CMK (cell line): ENCODE results near the gene KRTAP5-10.
"Not testable (repeated sequence)": the region's sequence is repeated elsewhere in the genome, so short reads cannot be mapped to it uniquely, and the experiment has no call there.

ENCODE experiments used
- DNase-seq: peaks from one replicate; pipeline ENCODE4 v3.0.0-alpha.2; 2010; ENCODE audit warnings: low read depth

Gene KRTAP5-10, protein sequence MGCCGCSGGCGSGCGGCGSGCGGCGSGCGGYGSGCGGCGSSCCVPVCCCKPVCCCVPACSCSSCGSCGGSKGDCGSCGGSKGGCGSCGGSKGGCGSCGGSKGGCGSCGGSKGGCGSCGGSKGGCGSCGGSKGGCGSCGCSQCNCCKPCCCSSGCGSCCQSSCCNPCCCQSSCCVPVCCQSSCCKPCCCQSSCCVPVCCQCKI

DNA sequence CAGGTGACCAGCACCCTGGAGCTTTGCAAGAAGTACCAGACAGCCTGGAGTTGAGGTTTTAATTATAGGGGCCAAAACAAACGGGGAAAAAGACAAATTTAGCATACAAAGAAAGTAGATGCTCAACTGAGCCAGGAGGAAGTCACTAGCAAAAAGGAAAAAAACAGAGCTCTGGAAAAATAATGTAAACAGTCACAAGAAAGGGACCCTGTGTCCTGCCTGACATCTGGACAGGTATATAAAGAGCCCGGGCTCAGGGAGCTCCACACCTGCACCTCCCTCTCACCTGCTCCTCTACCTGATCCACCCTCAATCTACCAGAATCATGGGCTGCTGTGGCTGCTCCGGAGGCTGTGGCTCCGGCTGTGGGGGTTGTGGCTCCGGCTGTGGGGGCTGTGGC is at the start of gene KRTAP5-10:
Gene KRTAP5-10 (plus strand): TSS at position 301 of the 400 bp plus-strand sequence. CDS start 25 bp downstream, at position 326.
- DNase-seq: no peak

DNA sequence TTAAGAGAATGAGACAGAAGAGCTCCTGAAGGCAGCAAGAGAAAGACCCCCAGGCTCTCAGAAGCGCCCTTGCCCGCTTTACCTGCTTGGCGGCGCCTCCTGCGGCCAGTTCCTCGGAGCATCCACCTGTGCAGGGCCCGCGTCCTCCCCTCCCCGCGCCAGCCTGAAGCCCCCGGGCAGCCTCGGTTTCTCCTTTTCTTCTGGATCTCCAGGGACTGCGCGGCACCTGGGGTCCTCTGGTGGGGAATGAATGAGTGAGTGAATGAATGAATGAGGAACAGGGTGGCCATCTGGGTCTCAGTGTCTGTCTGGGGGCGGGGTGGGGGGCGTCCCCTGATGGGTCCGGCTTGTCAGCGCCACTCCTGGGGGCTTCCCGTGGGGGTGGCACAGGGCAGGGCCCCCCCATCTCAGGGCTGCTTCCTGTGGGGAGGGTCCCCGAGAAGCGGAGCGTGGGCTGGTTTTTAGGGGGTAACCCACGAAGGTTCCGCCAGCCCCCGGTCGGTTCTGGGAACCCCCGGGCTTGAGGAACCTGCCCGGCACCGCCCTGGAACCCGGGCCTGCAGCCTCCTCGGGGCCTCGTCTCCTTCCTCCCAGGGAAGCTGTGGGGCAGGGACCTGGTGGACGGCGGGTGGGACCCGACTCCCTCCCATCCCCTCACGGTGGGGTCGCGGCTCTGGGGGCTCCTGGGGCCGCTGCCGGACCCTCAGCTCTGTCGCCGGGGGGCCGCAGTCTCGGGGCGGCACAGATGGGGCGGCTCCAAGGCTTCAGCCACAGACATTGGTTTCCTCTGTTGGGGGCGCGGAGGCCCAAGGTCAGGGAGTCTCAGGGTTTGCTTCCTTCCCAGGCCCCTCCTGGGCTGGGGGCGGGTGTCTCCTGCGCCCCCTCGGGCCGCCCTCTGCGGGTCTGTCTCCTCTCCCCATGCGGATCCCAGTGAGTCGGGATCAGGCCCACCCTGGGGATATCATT is 46.6 kb upstream of the KRTAP5-10 start:
- no peak for DNase-seq

DNA sequence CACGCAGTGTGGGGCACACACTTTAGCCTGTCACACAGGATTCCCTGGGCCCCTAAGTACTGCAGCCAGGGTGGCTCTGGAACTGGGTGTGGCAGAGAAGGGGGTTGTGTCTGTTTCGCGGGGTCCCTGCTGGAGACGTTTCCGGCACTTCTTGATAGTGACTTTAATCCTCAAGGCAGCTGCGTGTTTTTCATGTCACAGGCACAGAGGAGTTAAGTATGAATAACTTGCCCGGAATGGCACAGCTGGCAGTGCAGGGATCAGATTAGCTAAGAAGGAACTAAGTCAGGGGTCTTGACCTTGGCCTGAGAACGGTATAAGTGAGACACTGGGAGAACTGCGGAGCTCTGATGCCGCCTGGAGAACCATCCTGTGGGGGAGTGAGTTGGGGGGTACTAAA is 45.8 kb upstream of the KRTAP5-10 start:
- DNase-seq: no peak

DNA sequence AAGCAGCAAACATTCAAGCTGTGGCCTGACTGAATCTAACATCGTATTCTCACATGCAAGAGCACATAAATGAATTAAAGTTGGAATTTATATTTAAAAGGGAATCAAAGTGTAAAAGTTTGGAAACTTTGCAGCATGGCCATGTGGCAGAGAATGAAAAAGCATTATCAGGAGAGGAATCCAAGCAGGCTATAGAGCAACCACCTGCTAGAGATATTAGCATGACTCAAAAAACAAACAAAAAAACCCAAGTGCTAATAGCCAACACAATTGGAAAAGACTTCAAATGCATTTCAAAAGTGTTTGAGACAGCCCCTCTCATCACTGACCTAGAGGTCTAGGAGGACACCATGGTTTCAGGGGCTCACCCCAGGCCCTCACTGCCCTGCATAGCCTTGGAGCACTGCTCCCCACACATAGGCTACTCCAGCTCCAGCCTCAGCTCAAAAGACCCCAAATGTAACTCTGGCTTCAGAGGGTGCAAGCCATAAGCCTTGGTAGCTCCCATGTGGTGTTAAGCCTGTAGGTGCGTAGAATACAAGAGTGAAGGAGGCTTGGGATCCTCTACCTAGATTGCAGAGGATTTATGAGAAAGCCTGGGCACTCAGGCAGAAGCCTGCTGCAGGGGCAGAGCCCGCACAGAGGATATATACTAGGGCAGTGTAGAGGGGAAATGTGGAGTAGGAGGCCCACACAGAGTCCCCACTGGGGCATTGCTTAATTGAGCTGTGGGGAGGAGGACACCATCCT is 40.0 kb upstream of the KRTAP5-10 start:
- no peak for DNase-seq

DNA sequence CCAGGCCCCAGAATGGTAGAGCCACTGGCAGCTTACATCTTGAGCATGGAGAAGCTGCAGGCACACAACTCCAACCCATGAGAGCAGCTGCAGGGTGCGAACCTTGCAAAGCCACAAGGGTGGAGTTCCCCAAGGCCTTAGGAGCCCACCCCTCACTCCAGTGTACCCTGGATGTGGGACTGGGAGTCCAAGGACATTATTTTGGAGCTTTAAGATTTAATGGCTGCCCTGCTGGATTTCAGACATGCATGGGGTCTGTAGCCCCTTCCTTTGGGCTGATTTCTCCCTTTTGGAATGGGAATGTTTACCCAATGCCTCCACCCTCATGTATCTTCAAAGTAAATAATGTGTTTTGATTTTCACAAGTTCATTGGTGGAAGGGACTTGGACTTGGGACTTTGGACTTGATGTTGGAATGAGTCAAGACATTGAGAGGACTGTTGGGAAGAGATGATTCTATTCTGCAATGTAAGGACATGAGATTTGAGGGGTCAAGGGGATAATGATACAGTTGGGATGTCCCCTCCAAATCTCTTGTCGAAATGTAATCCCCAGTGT is 39.3 kb upstream of the KRTAP5-10 start:
- no peak for DNase-seq

DNA sequence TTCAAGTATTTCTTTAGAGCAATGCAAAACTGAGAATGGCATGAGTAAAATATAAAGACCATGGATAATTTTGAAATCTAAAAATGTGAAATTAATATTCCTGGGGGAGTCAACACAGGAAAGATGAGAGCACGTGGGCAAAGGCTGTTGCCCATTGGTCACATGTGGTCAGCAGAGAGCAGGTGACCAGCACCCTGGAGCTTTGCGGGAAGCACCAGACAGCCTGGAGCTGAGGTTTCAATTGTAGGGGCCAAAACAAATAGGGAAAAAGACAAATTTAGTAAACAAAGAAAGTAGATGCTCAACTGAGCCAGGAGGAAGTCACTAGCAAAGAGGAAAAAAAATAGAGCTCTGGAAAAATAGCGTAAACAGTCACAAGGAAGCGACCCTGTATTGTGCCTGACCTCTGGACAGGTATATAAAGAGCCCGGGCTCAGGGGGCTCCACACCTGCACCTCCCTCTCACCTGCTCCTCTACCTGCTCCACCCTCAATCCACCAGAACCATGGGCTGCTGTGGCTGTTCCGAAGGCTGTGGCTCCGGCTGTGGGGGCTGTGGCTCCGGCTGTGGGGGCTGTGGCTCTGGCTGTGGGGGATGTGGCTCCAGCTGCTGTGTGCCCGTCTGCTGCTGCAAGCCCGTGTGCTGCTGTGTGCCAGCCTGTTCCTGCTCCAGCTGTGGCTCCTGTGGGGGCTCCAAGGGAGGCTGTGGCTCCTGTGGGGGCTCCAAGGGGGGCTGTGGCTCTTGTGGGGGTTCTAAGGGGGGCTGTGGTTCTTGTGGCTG is 38.4 kb upstream of the KRTAP5-10 start, which contains the start of gene KRTAP5-7:
Gene KRTAP5-7 (plus strand): TSS at position 472 of the 780 bp plus-strand sequence. CDS start 34 bp downstream, at position 506.
- not testable (repeated sequence) for DNase-seq

DNA sequence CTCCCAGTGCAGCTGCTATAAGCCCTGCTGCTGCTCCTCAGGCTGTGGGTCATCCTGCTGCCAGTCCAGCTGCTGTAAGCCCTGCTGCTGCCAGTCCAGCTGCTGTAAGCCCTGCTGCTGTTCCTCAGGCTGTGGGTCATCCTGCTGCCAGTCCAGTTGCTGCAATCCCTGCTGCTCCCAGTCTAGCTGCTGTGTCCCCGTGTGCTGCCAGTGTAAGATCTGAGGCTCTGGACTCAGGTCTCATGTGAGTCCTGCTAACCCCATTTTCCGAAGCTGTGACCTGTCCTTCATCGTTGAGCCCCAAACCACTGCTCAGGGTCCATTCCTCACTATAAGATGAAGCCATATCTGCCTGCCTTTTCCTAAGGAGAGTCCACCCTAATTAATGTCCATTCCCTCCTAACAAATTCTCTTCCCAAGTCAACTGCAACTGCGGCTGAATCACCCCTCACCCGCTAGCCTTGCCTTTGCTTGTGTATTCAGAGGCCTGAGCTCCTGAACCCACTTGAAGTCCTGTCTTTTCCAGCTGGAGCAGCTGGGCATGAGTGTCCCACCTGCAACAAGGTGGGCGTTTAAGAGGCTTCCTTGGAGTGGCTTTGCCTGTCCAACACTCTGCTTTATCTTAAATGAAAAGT is 37.7 kb upstream of the KRTAP5-10 start:
- no peak for DNase-seq

DNA sequence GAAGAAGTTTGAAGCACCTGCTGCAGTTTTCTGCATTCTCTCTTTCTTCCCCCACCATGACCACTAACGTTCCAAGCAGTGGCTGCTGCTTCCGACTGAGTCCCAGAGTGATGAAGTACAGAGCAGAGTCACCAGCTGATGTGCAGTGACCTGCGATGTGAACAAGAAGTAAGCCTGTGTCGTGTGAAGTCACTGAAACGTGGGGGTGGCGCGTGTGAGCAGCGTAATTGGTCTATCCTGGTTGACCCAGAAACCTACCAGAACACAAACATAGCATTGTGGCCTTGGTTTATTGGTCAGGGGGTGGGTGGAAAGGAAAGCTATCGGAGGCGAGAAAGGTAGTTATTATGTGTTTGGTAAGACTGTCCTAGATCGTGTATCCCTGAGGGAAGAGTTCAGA is 34.8 kb upstream of the KRTAP5-10 start:
- DNase-seq: no peak

DNA sequence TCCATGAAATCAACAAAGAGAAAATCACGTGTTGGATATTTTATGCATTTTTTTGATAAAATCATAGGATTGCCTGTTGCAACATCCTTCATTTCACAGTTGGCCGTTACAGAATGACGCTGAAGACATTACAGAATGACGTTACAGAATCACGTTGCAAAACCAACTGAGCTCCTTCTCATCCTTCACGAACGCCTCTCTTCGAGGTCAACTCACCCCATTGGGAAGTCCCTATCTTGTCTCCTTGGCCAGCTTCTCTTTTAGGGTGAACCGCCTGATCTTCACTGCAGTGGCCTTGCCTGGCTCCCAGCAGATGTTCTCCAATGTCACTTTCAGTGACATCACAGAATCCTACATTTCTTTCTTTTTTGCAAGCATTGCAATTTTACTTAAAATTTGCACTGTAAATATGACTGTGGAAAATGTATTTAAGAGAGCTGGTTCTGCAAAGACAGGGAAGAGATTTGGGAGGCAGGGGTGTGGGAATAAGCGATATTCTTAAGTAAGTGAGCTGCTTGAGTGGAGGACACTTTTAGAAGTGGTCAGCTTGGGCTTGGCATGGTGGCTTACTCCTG is 33.2 kb upstream of the KRTAP5-10 start:
- no peak for DNase-seq

DNA sequence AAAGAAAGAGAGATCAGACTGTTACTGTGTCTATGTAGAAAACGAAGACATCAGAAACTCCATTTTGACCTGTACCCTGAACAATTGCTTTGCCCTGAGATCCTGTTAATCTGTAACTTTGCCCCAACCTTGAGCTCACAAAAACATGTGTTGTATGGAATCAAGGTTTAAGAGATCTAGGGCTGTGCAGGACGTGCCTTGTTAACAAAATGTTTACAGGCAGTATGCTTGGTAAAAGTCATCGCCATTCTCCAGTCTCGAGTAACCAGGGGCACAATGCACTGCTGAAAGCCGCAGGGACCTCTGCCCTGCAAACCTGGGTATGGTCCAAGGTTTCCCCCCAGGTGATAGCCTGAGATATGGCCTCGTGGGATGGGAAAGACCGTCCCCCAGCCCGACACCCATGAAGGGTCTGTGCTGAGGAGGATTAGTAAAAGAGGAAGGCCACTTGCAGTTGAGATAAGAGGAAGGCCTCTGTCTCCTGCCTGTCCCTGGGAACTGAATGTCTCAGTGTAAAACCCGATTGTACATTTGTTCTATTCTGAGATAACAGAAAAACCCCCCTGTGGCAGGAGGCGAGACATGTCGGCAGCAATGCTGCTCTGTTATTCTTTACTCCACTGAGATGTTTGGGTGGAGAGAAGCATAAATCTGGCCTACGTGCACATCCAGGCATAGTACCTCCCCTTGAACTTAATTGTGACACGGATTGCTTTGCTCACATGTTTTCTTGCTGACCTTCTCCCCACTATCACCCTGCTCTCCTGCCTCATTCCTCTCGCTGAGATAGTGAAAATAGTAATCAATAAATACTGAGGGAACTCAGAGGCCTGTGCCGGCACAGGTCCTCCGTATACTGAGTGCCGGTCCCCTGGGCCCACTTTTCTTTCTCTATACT is 30.4 kb upstream of the KRTAP5-10 start:
- DNase-seq: not testable (repeated sequence)

DNA sequence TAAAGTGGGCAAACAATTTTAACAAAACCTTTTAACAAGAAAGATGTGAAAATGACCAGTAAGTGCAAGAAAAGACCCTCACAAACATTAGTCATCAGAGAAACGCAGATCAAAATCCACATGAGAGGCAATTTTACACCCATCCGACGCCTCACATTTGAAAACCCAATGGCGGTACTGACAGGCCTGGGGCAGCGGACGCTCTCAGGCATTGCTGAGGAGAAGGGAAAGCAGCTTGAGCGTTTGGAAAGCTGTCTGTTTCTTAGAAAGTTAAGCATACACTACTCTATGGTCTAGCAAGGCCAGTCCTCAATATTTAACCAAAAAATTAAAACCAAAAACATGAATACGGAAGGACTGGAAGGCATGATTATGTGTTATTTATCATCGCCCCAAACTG is 29.5 kb upstream of the KRTAP5-10 start:
- DNase-seq: no peak

DNA sequence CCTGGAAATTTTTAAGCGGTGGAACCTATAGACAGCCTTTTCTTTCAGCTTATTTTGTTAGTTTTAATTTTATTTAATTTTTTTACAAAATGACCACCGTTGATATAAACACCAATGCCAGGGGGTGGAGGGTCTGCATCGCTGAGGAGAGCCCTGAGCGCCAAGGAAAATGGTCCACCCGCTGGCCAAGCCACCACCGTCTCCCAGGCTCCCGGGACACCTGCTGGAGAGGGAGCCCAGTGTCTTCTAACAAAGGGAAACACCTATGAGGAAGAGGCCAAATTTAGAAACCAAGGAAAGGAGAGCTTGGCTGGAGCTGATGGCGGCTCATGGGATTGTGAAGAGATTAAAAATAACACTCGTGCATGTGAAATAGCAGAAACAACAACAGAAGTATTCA is 27.8 kb upstream of the KRTAP5-10 start:
- no peak for DNase-seq

DNA sequence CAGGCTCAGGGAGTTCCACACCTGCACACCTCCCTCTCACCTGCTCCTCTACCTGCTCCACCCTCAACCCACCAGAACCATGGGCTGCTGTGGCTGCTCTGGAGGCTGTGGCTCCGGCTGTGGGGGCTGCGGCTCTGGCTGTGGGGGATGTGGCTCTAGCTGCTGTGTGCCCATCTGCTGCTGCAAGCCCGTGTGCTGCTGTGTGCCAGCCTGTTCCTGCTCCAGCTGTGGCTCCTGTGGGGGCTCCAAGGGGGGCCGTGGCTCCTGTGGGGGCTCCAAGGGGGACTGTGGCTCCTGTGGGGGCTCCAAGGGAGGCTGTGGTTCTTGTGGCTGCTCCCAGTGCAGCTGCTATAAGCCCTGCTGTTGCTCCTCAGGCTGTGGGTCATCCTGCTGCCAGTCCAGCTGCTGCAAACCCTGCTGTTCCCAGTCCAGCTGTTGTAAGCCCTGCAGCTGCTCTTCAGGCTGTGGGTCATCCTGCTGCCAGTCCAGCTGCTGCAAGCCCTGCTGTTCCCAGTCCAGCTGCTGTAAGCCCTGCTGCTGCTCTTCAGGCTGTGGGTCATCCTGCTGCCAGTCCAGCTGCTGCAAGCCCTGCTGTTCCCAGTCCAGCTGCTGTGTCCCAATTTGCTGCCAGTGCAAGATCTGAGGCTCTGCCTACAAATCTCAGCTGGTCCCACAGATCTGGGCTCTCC is 27.2 kb upstream of the KRTAP5-10 start, which contains the start of gene KRTAP5-8:
Gene KRTAP5-8 (plus strand): TSS at position 49 of the 689 bp plus-strand sequence. CDS start 31 bp downstream, at position 80.
- not testable (repeated sequence) for DNase-seq

DNA sequence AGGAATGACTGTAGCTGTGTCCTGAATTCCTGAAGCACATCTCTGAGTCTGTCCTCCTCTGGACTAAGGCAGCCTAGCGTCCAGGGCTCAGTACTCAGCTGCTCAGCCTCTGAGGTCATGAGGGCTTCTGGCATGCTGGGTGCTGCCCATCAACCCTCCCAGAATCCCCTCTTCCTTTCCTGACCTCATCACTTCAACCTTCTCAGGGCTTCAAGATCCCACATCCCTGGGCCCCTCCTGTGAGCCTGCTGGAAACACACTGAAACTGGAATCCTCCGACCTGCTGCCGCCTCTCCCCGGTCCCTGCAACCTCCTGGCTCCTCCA is 26.7 kb upstream of the KRTAP5-10 start:
- DNase-seq: no peak

DNA sequence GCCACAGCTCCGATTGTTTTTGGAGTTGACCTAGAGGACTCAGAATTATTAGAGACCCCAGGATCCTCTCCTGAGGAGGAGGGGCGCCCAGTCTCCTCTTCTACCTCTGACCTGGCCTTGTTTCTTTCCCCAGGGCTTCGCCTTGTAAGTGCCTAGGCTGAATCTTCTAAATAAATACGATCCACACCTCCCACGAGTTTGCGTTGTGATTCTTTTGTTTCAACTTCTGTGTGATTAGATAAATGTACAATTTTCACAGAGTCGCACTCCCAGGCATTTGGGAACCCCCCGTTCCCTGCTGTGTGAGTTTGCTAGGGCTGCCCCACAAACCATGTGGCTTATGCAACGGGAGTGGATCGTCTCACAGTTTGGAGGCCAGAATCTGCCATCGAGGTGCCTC is 26.3 kb upstream of the KRTAP5-10 start:
- no peak for DNase-seq

DNA sequence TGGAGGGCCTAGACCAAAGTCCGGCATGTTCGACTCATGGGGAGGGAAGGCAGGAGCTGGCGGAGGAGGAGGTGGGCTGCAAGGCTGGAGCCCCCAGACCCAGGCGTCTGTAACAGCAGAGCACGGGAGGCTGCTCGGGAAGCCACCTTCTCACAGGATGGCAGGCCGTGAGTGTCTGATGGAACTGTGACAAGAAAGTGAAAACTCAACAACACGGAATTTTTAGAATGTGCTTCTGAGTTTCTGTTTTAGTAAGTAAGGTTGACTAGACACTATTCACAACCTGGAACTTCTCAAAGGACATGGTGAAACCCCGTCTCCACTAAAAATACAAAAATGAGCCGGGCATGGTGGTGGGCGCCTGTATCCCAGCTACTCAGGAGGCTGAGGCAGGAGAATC is 25.4 kb upstream of the KRTAP5-10 start:
- not testable (repeated sequence) for DNase-seq

DNA sequence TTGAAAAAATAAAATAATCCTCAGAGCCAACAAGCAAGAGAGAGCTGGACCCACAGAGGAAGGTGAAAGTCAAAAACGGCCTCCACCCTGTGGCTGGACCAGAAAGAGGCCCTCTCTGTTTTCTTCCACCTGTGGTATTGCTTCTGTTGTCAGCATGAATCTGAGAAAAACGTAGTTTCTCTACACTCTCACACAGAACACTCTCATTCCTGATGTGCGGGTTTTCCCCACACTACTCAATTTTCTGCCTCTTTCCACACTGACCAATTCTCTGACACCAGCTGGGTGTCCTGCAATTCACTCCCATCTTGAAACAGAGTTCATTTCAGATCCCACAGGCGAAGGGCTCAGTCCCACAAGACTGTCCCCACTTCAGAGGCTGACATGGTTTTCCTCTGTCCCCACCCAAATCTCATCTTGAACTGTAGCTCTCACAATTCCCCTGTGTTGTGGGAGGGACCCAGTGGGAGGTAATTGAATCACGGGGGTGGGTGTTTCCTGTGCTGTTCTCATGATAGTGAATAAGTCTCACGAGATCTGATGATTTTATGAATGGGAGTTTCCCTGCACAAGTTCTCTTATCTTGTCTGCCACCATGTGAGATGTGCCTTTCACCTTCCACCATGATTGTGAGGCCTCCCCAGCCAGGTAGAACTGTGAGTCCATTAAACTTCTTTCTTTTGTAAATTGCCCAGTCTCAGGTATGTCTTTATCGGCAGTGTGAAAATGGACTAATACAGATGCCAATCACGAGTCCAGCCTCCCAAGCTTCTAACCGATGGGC is 24.6 kb upstream of the KRTAP5-10 start:
- DNase-seq: not testable (repeated sequence)

DNA sequence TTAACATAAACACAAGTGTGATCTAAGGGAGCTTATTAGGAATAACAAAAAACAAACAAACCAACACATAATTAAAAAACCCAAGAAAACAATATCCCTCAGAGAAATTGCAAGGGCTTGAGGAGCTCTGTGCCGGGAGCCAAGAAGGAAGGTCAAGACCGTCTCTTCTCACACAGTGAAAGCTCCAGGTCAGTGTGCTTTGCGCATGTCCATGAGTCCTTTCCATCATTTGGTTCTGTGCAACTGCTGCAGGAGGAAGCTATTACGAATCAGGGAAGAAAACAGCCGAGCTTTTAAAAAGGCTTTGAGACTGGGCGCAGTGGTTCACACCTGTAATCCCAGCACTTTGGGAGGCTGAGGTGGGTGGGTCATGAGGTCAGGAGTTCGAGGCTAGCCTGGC is 23.0 kb upstream of the KRTAP5-10 start:
- no peak for DNase-seq
